HL-60/S4 treated with retinoic acid at 250 ng/mL for 4 days and 3 days (cell line): ENCODE results near the gene RNF25.
"Not testable (repeated sequence)": the region's sequence is repeated elsewhere in the genome, so short reads cannot be mapped to it uniquely, and the experiment has no call there.

Experiments
- in situ Hi-C: fragments of 300-500 bp; cut with MboI; formaldehyde crosslinking; loops from 2 replicates; pipeline ENCODE4 v1.7.0; 2022; ENCODE audit warnings: low sequenced_read_pairs

Gene RNF25

DNA sequence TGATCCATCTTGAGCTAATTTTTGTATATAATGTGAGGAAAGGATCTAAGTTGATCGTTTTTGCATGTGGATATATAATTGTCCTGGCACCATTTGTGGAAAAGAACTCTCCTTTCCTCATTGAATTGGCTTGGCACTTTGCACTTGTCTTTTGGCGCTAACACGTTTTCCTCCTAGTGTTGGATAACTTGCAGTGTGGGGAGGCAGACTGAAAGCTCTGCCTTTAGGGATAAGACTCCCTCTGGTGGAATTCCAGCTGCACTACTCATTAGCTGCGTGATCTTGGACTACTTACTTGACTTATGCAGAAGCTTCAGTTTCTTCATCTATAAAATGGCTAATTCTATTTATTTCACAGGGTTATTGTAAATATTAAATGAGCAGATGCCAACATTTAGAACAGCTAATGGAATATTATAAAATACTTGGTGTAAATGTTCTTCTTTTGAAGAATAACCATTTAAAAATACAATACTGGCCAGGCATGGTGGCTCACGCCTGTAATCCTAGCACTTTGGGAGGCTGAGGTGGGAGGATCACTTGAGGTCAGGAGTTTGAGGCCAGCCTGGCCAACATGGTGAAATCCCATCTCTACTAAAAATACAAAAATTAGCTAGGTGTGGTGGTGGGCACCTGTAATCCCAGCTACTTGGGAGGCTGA is 15.7 kb upstream of the RNF25 start:
- in situ Hi-C loops = not testable (repeated sequence)

DNA sequence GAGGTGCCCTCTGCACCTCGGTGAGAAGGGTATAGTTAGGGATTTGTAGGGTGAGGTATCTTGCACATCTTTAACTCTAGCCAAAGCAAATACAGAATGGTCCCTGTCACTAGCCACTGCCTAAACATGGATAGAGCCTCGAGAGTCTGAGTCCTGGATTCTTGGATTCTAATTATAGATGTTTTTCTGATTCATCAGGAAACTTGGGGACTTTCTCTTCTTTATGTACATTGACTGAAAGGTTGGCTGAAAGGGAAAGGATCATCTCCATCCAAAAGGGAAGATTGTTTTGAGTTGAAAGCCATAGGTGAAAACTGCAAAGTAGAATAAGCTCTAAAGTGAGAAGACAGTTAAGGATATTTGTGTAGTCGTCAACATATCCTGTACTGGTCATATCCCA is 8.3 kb upstream of the RNF25 start:
- in situ Hi-C loops = no loop called here

DNA sequence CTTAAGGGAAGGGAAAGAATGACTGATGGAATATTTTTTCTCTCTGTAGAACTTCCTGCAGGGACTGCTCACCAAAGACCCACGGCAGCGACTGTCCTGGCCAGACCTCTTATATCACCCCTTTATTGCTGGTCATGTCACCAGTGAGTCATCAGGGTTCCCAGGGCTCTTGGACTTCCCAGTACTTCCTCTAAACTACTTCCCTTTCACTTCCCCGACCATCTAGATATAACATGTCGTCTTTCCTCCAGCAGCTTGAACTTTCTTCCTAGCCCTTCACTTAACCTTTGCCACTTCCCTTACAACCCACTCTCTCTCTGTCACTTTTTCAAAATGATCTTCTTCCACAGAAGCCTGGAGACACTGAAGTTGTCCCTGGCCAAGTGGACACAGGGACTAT is 7.3 kb upstream of the RNF25 start:
- in situ Hi-C loops = no loop called here

DNA sequence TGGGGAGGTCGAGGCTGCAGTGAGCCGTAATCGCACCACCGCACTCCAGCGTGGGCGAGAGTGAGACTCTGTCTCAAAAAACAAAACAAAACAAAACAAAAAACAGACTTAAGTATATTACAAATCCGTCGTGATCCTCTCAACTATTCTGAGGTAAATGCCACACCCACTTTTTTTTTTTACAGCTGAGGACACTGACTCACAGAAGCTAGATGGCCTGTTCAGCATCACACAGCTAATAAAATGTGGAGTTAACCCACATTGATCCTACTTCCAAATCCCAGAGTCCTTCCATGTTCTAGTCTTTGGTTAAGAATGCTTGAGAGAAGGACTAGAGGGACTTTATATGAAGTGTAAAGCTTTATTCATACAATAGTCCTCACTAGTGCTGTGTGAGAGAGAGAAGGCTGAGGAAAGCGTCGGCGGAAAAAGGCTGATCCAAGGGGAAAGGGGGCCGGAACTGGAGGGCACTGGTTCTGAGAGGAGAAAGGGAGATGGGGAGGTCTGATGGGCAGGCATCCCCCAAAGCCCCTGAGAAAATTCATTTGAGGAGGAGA is 627 bp downstream of the RNF25 start:
- in situ Hi-C loops = no loop called here

DNA sequence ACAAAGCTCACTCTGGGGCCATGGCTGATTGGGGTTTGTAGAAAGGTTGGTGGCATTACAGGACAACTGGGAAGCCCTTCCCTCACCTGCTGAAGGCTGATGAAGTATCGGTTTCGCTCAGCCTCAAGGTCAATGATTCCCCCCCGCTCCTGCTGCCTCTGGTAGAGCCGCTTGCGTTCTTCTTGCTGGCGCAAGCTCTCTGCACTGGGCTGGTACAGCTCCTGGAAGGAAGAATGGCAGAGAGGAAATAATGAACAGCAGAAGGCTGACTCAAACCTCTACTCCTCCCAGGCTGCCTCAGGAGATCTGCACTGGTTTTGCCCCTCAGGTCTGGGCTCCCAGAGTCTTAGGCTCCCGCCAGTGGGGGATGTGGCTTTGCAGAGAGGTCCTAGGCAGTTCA is 7.1 kb downstream of the RNF25 start:
- in situ Hi-C loops = no loop called here

DNA sequence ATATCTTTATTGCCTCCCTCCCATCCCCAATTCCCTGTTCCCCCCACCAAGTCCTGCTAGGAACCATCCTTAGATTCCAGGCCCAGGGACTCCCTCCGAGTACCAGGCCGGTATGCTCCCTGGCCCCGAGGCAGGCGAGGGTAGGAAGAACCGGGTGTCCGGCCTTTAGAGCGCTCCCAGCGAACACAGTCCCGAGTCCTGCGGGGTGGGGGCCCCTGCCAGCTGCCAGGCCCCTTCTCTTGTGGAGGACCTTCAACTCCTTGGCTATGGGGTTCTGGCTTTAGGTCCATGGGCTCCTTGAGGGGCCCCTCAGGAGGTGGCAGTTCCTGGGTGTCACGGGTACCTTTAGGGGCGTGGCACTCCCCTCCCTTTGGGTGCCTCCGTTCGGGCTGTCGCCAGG is 7.9 kb downstream of the RNF25 start:
- in situ Hi-C loops = no loop called here

DNA sequence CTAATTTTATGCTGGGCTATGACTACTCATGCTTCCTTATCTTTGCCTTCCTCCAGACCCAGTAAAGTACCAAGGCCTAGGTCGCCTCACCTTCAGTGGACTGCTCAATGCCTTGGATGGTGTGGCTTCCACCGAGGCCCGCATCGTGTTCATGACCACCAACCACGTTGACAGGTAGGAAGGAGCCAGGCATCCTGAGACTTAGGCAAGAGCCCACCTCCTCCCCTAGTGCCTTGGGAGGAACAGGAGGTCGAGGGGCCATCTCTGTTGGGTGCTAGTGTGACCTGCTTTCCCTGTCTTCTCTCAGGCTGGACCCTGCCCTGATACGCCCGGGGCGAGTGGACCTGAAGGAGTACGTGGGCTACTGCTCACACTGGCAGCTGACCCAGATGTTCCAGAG is 9.0 kb downstream of the RNF25 start:
- in situ Hi-C loops = no loop called here

DNA sequence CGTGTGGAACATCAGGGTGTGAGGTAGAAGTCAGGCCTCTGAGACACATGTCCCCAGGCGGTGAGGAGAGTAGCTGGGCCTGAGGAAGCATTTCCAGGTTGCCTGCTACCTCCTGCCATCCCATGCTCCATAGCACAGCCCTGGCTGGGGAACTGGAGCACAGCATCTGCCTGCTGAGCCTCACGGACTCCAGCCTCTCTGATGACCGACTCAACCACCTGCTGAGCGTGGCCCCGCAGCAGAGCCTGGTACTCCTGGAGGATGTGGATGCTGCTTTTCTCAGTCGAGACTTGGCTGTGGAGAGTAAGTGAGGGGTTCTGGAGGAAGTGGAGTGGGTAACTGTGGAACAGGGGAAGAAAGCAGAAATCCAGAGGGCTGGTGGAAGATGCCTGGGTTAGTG is 9.4 kb downstream of the RNF25 start:
- in situ Hi-C loops = no loop called here

DNA sequence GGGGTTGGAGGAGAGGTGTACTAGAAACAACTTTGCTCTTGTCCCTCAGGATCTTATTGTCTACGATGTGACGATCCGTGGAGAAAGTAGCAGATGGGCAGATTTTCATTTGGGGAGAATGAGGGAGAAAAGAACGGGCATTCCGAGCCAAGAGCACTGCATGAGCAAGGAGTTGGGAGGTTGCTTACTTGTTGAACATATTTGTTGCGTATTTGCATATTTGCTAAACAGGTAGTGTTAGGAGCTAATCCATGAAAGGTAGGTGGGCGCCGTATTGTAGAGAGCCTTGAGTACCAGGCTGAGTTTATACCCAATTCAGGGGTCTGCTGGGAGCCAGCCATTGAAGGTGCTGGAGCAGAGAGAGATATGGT is 11.8 kb downstream of the RNF25 start:
- in situ Hi-C loops = no loop called here

DNA sequence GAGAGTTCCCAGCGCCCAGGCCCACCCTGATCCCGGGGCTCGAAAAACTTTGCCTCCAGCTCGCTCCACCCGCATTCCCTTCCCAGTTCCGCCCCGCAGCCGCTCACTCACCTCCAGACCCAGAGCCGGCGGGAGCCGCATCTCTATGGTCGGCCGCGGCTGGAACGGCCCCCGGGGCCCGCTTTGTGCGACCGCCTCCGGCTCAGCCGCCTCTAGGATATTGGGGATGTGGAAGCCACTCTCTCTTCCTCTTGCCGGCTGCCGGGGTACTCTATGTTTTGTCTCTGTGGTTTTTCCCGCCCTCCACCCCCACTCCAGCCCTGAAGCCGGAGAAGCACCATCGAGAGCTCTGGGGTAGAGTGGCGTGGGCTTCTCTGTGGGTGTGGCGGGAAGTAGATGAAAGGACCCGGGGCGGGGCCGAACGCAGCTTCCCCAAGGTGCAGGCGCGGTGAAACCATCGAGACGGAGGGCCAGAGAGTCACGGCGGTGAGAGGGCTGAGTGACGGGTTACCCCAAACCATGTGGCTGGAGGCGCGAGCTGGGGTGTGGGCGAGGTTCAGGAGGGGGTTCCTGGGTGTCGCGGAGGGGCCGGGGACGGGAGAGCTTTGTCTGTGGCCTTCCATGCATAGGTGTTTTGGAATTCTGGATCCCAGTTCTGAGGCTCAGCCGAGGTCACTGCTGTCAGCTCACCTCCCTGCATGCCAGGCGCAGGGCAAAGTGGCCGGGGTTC is 12.4 kb downstream of the RNF25 start, which contains the start of the genes BCS1L and ZNF142:
Gene BCS1L, plus strand, starts transcription at position 426 of the 730 bp plus-strand sequence. CDS start 1,305 bp downstream, outside the sequence.
Gene ZNF142, minus strand, starts transcription at position 366 of the 730 bp plus-strand sequence. CDS start 3,194 bp downstream, outside the sequence.
- in situ Hi-C loops = no loop called here

DNA sequence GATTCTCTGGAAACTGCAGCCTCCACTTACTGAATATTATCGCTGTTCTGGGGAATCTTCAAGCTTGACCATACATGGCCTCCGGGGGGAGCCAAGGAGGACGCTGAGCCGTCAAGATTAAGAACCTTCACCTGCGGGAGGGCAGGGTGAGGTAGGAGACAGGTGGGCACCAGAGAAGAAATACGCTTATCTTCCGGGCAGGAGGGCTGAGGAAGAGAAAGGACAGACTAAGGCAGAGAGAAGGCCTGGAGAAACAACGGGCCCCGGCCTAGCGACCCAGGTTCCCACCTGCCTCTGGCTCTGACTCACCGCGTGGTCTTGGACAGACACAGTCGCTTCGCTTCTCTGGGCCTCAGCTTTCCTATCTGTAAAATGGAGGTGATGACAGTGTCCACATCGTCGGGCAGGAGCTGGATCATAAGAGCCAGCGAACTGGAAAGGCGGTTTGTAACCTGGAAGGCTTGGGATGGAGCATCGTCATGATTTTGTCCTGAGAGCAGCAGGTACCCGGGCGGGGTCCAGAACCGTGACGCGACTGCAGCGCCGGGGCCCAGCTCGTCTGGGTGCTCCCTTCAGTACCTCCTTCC is 13.0 kb downstream of the RNF25 start:
- in situ Hi-C loops = no loop called here

DNA sequence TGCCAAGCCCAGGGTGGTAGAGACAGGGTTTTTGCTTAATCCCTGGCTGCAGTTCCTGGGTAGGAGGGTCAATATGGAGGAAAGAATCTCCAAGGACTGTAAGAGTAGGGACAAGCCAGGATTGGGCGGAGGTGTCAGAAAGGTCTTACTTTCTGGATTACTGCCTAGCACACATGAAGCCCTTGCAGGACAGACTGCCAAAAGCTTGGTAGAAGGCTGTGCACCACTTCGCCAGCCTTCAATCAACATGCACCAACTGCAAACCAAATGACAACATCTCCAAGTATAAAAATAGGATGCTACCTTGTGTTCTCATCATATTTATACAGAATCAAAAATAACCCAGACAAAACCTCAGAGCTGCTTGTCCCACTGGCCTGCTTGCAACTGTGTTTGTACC is 16.1 kb downstream of the RNF25 start:
- in situ Hi-C loops = no loop called here

DNA sequence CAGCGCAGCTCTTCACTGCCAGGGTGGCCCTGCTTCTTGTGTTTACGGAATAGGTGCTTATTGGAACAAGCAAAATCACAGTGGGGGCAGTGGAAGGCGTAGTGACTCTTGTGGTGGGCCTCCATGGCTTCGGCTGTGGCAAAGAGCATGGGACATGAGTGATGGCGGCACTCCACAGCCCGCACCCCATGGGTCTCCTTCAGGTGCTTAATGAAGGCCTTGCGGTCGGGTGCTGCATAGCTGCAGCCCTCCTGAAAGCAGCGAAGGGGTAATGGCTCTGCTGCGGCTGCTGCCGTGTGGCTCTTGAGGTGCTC is 23.1 kb downstream of the RNF25 start:
- in situ Hi-C loops = no loop called here

DNA sequence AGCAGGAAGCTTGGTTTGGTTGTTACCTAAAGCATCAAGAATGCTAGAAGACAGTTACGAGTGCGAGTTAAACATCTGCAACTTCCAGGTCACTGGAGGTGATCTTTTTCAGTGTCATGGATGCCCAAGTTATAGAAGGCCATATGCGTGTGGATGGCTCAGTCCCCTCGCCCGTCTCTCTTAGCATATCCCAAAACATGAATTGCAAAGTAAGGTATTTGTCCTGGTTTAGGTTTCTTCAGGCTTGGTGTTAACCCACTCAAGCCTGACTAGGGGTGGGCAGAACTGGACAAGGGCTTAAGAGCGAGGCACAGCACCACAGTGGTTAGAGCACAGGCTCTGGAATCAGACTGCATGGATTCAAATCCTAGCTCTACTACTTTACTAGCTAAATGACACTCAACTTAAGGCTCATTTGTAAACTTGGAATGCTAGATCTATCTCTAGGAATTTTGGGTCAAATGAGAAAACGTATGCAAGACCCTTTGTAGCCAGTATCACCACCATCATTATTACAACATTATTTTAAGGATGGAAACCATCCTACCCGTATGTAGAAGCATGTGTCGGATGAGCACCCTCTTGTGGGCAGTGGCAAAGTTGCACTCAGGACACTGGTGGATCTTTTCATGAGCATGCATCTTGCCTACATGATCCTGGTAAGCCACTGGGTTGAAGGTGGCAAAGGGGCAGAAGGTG is 23.6 kb downstream of the RNF25 start:
- in situ Hi-C loops = no loop called here

DNA sequence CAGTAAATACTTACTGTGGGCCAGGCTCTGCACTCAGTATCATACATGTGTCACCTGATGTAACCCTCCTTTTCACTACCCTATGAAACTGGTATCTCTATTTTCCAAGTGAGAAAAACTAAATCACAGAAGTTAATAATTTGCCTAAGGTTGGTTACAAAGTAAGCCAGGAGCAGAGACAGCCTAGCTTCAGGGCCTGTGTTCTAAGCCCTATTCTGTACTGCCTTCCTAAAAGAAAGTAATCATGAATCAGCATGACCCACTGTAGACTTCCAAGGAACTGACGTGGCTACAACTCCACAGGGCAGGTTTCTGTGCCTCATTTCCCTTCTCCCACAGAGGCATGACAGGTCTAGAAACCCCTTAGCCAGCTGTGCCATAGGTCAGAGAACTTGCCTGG is 26.7 kb downstream of the RNF25 start:
- in situ Hi-C loops = no loop called here

DNA sequence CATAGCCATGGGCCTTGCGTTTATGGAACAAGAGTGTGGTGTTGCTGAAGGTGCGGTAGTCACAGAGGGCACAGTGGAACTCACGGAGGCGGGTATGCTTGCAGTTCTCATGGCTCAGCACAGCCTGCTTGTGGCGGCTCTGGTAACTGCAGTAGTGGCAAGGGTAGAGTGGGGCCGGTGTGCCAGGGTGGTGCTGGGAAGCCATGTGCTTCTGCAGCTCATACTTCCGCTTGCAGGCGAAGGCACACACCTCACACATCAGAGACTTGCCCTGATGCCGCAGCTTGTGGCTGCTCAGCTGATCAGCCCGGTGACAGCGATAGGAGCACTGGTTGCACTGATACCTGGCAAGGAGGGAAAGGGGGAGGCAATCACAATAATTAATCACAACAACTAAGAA is 27.1 kb downstream of the RNF25 start:
- in situ Hi-C loops = no loop called here

DNA sequence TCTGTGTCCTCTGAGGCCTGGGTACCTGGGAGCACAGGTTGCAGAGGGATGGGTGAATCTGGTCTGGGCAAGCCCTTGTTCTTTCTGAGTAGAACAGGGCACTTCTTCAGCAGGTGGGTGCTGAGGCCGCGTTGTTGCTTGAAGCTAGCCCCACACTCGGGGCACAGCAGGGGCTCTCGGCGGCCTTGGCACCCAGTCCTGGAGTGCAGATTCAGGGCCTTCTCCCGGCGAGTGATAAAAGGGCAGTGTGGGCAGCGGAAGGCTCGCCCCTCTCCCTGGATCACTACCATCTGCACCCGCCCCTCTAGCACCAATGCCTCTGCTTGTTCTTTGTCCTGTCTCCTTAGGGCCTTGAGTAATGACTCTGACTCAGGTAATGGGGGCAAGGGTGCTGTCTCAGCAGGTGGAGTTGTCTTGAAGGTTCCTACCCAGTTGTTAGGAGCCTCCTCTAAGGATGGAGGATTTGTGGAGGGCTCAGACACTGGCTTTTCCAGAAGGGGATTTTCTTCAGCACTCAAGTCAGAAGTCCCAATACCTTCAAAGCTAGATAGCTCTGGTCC is 28.0 kb downstream of the RNF25 start:
- in situ Hi-C loops = no loop called here

DNA sequence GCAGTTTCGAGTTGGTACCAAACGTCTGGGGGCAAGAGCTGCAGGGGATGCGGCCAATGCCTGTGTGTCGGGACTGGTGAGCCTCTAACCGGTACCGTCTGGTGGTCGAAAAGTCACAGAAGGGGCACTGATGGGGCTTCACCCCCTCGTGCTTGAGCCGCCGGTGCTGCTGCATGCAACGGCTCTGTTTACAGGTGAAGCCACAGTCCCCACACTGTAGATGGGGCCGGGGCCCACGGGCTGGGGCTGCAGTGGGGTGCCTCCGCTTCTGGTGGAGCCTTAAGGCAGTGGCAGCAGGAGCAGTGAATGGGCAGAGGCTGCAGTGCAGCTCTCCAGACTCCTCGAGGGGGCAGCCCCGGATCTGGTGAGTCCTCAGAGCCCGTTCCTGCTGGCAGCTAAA is 29.0 kb downstream of the RNF25 start:
- in situ Hi-C loops = no loop called here

DNA sequence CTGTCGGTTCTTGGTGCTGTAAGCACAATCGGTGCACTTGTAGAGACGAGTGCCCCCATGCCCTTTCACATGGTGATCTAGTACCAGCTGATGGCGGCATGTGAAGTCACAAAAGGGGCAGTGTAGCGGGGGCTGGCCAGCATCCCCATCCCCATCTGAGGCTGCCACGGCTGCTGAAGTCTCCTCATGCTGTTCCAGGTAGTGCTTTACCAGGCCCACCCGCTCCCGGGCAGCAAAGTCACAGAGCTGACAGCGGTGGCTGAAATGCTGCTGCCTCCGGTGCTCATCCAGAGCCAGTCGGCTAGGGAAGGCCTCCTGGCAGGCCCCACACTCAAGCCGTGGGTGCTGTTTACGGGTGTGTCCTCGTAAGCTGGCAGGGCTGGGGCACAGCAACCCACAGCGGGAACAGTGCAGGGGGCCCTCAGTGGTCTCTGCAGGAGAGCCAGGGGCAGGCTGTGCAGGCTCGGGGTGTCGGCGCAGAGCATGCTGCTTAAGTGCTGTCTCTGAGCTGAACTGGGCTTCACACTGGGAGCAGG is 29.6 kb downstream of the RNF25 start:
- in situ Hi-C loops = no loop called here

DNA sequence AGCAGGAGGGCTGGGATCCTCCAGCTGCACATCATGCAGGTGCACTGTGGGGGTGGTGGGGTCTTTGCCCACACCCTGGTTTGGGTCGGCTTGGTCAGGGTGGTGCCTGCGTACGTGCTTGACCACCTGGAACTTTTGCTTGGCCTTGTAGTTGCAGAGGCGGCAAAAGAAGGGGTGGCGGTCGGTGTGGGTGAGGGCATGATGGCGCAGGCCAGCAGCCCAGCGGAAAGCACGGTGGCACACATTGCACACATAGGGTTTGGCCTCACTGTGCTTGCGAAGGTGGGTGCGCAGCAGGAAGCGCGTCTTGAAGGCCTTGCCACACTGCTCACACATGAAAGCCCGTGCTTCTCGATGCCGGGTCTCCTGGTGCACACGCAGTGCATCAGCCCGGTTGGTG is 33.4 kb downstream of the RNF25 start:
- in situ Hi-C loops = no loop called here

DNA sequence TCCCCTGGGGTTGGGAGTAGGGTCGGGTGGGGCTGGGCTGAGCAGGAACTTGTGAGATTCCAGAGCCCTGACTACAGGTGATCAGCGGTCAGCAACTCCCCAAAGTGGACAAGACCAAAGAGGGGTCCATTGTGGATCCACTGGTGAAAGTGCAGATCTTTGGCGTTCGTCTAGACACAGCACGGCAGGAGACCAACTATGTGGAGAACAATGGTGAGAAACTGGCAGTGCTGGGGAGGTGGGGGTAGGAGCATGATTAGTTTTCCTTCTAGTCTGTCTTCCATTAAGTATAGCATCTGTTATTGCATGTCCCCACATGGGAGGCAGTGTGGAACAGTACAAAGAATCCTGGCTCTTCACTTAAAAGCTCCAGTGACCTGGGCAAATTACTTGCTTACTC is 36.1 kb downstream of the RNF25 start:
- in situ Hi-C loops = no loop called here
